Stimulated activated naive B cell treated with anti-CD40 and anti-IgM and Interleukin-4, amounts not matched to agents 10 μg/mL and 1 μg/mL and 100 μg/mL, for 72 hours (primary cell): ENCODE results near the gene CTRB2.

ENCODE experiments used
- ATAC-seq, 2 donors: fragments of 150-1000 bp; cut with Tn5 transposase; replicated peaks; 2 replicates each; pipeline ENCODE4 v1.10.0; 2021; ENCODE audit warnings: moderate library complexity in 1 of 2
- DNase-seq: peaks from one replicate; pipeline ENCODE4 v3.0.0; 2021
- H3K27ac Mint-ChIP-seq: one replicate; pipeline ENCODE4 v1.8.0; 2022; ENCODE audit warnings: mild to moderate bottlenecking, mixed read lengths
- H3K27me3 Mint-ChIP-seq, 2 donors: one replicate each; pipeline ENCODE4 v1.8.0; 2022; ENCODE audit warnings: mixed read lengths in 2 of 2
- H3K36me3 Mint-ChIP-seq, 2 donors: one replicate each; pipeline ENCODE4 v1.8.0; 2022; ENCODE audit warnings: mixed read lengths in 2 of 2, mild to moderate bottlenecking in 1 of 2
- H3K4me1 Mint-ChIP-seq, 2 donors: one replicate each; pipeline ENCODE4 v1.8.0; 2022; ENCODE audit warnings: mixed read lengths in 2 of 2, mild to moderate bottlenecking in 1 of 2
- H3K4me3 Mint-ChIP-seq, 2 donors: one replicate each; pipeline ENCODE4 v1.8.0; 2022; ENCODE audit warnings: mild to moderate bottlenecking in 2 of 2, mixed read lengths in 2 of 2, moderate library complexity in 1 of 2
- H3K9me3 Mint-ChIP-seq, 2 donors: one replicate each; pipeline ENCODE4 v1.8.0; 2022; ENCODE audit warnings: mixed read lengths in 2 of 2, mild to moderate bottlenecking in 1 of 2

CTRB2 gene

GRCh38 chr16:75236736-75237397 lies 29.9 kb upstream of the CTRB2 start:
- Mint-ChIP-seq H3K36me3 (no peaks in the 10 kb centered on the region), H3K27ac (no peak overlapping the region), H3K27me3 (peaks cover 72 to 94% of the 10 kb centered on the region in 2 donors), H3K9me3 (no peaks in the 10 kb centered on the region), H3K4me1 (peaks cover 5 to 11% of the 10 kb centered on the region in 2 donors), H3K4me3 (no peak overlapping the region)
- ATAC-seq (no peak), DNase-seq (no peak)

GRCh38 chr16:75236232-75236631 lies 29.3 kb upstream of the CTRB2 start:
- DNase-seq: no peak
- H3K9me3 Mint-ChIP-seq: no peaks in the 10 kb centered on the region
- peaks cover 73 to 94% of the 10 kb centered on the region in 2 donors for H3K27me3 Mint-ChIP-seq
- peaks cover 5 to 11% of the 10 kb centered on the region in 2 donors for H3K4me1 Mint-ChIP-seq
- H3K4me3 Mint-ChIP-seq: no peak overlapping the region
- H3K27ac Mint-ChIP-seq: no peak overlapping the region
- no peaks in the 10 kb centered on the region for H3K36me3 Mint-ChIP-seq
- ATAC-seq: no peak

DNA sequence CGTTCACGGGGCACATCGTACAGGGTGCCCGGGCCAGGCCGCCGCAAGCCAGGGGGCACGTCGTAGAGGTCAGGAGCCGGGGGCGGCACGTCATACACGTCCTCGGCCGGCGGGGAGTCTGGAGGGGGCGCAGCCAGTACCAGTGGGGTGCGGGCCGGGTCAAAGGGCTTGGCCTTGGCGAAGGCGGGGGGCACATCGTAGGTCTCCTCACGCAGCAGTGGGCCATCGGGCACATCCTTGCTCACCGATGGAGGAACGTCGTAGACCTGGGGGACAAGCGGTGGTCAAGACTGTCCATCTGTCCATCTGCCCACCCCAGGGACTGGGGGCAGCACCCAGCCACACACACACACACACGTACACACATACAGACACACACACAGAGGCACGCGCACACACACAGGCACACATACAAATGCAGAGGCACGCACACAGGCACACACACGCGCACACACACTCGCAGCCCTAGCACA lies 28.8 kb upstream of the CTRB2 start:
- no peak for ATAC-seq

GRCh38 chr16:75234856-75235696 lies 28.1 kb upstream of the CTRB2 start:
- no peaks in the 10 kb centered on the region for H3K9me3 Mint-ChIP-seq
- no peak overlapping the region for H3K4me3 Mint-ChIP-seq
- H3K27me3 Mint-ChIP-seq: peaks cover 70 to 92% of the 10 kb centered on the region in 2 donors

More for the DNA sequence above, 28.8 kb upstream of the CTRB2 start:
- H3K9me3 Mint-ChIP-seq: no peaks in the 10 kb centered on the region
- H3K4me3 Mint-ChIP-seq: no peak overlapping the region
- peaks cover 5 to 11% of the 10 kb centered on the region in 2 donors for H3K4me1 Mint-ChIP-seq
- H3K27ac Mint-ChIP-seq: no peak overlapping the region
- no peaks in the 10 kb centered on the region for H3K36me3 Mint-ChIP-seq
- peaks cover 71 to 92% of the 10 kb centered on the region in 2 donors for H3K27me3 Mint-ChIP-seq
- no peak for DNase-seq

GRCh38 chr16:75233611-75233938 lies 26.6 kb upstream of the CTRB2 start:
- DNase-seq (no peak), ATAC-seq (no peak)
- Mint-ChIP-seq H3K27me3 (peaks cover 70 to 92% of the 10 kb centered on the region in 2 donors), H3K4me1 (peaks cover 5 to 11% of the 10 kb centered on the region in 2 donors), H3K27ac (no peak overlapping the region), H3K9me3 (no peaks in the 10 kb centered on the region), H3K4me3 (no peak overlapping the region), H3K36me3 (no peaks in the 10 kb centered on the region)

More at GRCh38 chr16:75234856-75235696, 28.1 kb upstream of the CTRB2 start:
- no peak for DNase-seq
- ATAC-seq: no peak
- no peaks in the 10 kb centered on the region for H3K36me3 Mint-ChIP-seq
- peaks cover 5 to 11% of the 10 kb centered on the region in 2 donors for H3K4me1 Mint-ChIP-seq
- no peak overlapping the region for H3K27ac Mint-ChIP-seq

DNA sequence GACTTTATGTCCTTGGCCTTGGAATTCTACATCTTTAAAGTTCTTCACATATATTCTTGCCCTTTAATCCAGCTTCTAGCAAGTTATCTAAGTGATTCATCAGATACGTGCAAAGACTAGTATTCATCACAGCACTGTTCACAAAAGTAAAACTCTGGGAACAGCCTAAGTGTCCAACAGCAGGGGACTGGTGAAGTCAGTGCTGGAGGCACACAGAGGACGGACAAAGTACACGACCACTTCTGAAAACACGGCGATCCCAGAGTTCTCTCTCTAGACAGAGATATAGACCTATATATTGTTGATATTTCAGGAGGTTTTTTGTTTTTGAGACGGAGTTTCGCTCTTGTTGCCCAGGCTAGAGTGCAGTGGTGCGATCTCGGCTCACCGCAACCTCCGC lies 24.6 kb upstream of the CTRB2 start:
- Mint-ChIP-seq H3K4me1 (peaks cover 5 to 11% of the 10 kb centered on the region in 2 donors), H3K27ac (no peak overlapping the region), H3K27me3 (peaks cover 77 to 92% of the 10 kb centered on the region in 2 donors), H3K36me3 (no peaks in the 10 kb centered on the region), H3K9me3 (no peaks in the 10 kb centered on the region), H3K4me3 (no peak overlapping the region)
- ATAC-seq (no peak), DNase-seq (no peak)

- H3K36me3 Mint-ChIP-seq: no peaks in the 10 kb centered on the region
- ATAC-seq (no peak), DNase-seq (no peak)
- H3K9me3 Mint-ChIP-seq: no peaks in the 10 kb centered on the region
- no peak overlapping the region for H3K27ac Mint-ChIP-seq
- H3K27me3 Mint-ChIP-seq: peaks cover 76 to 92% of the 10 kb centered on the region in 2 donors
- no peak overlapping the region for H3K4me3 Mint-ChIP-seq
- peaks cover 5 to 11% of the 10 kb centered on the region in 2 donors for H3K4me1 Mint-ChIP-seq
These were observed 23.6 kb upstream of the CTRB2 start for GRCh38 chr16:75230471-75231110.

DNA sequence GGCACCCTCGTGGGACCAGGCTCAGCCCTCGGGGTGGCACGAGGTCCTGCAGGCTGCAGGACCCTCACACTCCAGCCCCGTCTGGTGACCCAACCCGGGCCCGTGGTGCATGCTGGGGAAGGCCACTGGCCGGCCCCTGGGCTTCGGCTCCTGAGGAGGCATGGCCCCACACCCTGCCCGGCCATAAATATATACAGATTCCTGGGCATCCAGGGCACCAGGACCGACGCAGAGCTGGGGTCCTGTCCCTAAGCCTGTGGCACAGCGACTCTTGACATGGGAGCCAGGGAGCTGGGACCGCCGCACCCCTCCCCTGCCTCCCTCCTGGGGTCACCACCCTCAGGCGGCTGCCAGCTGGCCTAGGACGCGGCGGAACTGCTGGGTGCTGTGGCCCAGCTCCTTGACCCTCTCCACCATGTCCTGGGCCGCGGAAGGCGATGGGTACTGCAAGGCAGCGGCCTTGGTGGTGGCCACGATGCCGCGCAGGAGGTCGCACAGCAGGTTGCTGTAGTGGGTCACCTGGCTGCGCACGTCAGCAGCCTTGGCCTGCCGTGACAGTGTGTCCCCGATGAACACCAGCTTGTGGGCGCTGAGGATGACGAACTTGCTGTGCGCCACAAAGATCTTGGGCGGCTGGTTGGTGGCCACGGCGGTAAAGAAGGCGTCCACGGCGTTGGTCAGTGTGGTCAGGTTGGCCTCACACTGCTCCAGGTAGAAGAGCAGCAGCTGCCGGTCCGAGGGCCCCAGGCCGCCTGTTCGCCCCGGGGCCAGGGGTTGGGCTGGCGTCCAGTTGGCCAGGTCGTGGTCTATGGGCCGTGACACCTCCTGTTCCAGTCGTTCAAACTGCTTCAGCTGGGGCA lies 22.4 kb upstream of the CTRB2 start:
- Mint-ChIP-seq H3K9me3 (no peaks in the 10 kb centered on the region), H3K36me3 (no peaks in the 10 kb centered on the region), H3K4me1 (peaks cover 4 to 8% of the 10 kb centered on the region in 2 donors), H3K4me3 (no peak overlapping the region), H3K27me3 (peaks cover 76 to 92% of the 10 kb centered on the region in 2 donors), H3K27ac (no peak overlapping the region)
- ATAC-seq: no peak
- DNase-seq: no peak

GRCh38 chr16:75228143-75228976 lies 21.4 kb upstream of the CTRB2 start:
- Mint-ChIP-seq H3K27me3 (peaks cover 74 to 88% of the 10 kb centered on the region in 2 donors), H3K4me1 (no peaks in the 10 kb centered on the region), H3K27ac (no peak overlapping the region), H3K4me3 (no peak overlapping the region), H3K9me3 (no peaks in the 10 kb centered on the region), H3K36me3 (no peaks in the 10 kb centered on the region)
- DNase-seq (no peak), ATAC-seq (no peak)

- DNase-seq (no peak), ATAC-seq (no peak)
- peaks cover 67 to 84% of the 10 kb centered on the region in 2 donors for H3K27me3 Mint-ChIP-seq
- H3K27ac Mint-ChIP-seq: no peak overlapping the region
- H3K9me3 Mint-ChIP-seq: no peaks in the 10 kb centered on the region
- H3K4me3 Mint-ChIP-seq: no peak overlapping the region
- no peaks in the 10 kb centered on the region for H3K36me3 Mint-ChIP-seq
- H3K4me1 Mint-ChIP-seq: no peaks in the 10 kb centered on the region
These were observed 20.6 kb upstream of the CTRB2 start for GRCh38 chr16:75227361-75228142.

DNA sequence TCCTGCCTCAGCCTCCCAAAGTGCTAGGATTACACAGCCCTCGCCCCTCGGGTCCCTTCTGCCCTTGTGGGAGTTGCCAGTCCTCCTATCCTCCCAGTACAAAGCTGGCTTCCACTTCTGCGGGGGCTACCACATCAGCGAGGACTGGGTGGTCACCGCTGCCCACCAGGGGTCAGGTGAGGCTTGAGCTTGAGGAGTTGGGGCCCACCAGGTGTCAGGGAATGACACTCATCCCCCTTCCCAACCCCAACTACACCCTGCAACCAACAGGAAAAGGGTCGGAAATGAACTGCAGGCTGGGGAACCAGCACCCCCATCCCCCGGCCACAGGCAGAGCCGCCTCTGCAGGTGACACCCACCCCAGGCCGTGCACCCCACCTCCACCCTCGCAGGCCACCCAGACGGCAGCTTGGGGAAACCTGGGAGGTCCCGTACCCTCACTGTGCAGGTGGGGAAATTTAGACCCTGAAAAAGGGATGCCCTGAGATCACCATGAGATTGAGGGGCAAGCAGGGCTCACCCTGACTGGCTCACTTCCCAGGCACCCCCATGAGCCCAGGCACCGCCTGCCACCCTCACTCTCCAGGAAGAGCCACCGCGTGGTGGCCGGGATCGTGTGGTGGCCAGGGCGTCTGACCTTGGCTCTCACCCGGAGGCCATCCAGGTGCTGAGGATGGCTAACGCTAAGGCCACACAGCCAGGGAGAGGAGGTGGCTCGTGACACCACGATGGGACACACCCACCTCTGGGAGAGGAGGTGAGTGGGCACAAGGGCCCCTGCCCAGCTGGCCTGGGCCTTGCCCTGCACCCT lies 19.8 kb upstream of the CTRB2 start:
- no peak overlapping the region for H3K4me3 Mint-ChIP-seq
- no peaks in the 10 kb centered on the region for H3K9me3 Mint-ChIP-seq
- H3K4me1 Mint-ChIP-seq: no peaks in the 10 kb centered on the region
- H3K27ac Mint-ChIP-seq: no peak overlapping the region
- no peaks in the 10 kb centered on the region for H3K36me3 Mint-ChIP-seq
- DNase-seq: no peak
- no peak for ATAC-seq
- H3K27me3 Mint-ChIP-seq: peaks cover 68 to 82% of the 10 kb centered on the region in 2 donors
